ENCODE data around the gene STEAP1B. TPM values are rescaled to one million over a fixed set of nuclear protein-coding genes. Genes with fewer than 3 reads are reported as not detected.

Gene STEAP1B
- polyA plus RNA-seq, 4 donors, result 1.4 to 3.4 (median 1.7) TPM

DNA sequence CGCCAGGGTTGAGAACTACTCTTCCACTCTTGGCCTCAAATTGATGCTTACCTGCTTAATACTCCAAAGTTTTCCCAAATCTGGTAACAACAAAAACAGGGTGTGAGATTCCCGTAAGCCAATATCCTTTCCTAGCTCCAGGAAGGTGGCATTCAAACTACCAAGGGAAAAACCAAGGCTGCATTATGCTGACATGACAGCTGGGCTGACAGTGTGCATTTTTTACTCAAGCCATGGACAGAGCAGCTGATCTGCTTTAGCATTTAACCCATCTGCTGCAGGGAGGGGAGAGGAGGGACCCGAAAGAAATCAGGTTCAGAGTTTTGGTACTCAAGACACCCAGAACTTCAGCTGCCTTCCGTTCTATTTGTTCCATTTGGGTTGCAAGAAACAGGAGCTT is 93.3 kb downstream of the STEAP1B start:
- no peak for DNase-seq (ENCODE audit: low read depth in 4 of 4, low spot score in 3 of 4)

DNA sequence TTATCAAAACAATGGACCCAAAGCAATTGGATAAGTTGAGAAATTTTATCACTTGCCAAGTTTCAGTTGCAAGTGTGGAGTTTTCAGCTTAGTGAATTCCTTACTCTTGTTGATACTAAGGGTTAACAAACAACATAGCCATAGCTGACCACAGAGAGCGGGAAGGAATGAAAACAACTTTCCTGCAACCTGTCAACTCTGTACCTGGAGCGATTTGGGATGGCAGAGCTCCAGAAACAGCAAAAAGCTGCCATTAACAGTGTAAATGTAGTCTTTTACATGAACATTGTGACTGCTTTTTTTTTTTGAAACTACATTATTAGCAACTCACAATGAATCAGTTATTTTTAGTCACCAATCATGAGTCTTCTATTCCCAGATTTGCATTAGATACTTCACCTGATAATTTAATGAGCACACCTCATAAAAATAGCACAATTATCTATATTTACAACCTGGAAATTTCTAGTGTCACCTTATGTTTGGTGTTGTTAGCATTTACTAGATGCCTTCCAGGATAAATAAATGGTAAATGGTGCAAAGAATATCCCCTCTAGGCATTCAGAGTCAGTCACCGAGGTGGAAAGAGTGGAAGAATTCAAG is 95.5 kb downstream of the STEAP1B start:
- DNase-seq (ENCODE audit: low read depth in 4 of 4, low spot score in 3 of 4), result no peak

DNA sequence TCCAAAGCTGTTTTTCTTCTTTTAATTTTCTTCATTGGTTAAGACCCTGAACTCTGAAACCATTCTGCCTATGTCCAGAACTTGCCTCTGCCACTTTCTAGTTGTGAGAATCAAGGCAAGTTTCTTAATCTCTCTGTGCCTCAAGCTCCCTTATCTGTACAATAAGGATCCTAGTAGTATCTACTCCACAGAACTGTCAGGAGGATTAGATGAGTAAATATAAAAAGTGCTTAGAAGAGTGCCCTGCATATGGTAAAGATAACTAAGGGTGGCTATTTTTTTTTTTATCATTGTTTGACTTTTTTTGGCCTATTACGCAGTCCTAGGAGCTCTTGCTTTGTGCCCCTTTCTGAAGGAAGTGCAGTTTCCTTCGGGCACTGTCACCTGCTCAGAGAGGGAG is 96.6 kb downstream of the STEAP1B start:
- no peak for DNase-seq (ENCODE audit: low read depth in 4 of 4, low spot score in 3 of 4)

DNA sequence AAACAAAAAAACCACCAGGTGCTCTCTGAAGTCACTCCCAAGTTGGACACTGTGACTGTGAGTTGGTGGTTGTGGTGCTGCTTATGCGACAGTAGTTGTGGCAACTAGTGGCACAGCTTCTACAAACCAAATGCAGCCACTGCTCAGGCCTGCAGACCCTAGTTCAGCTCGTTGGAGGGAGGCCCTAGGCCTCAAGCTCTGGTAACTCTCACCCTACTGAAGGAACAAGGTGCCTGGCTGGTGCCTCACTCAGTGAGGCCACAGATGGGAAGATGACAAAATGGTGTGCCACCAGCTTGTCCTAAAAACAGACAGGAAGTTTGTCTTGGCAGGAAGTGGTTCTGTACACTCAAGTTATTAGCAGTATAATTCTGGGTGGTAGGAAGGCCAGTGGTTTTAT is 97.7 kb downstream of the STEAP1B start:
- no peak for DNase-seq (ENCODE audit: low read depth in 4 of 4, low spot score in 3 of 4)

DNA sequence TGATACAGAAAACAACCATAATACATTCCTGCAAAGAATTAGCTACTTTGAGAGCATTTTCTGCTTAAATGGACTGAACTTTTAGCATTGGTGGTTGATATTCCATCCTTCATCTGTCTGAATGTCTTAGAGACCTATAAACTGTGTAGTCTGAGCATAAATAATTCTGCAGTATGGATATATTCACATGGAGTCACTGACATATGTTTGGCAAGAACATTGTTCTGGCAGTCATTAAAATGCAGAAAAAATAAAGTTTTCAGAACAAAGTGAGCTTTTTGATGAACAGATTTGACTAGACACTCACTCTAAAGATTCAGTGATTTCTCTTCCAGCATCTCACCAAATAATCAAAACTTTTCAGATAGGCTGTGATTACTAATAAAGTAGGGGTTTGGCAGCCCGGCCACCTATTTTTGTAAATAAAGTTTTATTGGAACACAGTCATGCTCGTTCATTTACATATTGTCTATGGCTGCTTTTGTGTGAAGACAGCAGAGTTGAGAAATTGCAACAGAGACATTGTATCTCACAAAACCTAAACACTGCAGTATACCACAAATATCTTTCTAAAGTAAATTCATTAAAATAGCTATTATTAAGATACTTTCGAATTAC is 98.9 kb downstream of the STEAP1B start:
- DNase-seq (ENCODE audit: low read depth in 4 of 4, low spot score in 3 of 4), result no peak

DNA sequence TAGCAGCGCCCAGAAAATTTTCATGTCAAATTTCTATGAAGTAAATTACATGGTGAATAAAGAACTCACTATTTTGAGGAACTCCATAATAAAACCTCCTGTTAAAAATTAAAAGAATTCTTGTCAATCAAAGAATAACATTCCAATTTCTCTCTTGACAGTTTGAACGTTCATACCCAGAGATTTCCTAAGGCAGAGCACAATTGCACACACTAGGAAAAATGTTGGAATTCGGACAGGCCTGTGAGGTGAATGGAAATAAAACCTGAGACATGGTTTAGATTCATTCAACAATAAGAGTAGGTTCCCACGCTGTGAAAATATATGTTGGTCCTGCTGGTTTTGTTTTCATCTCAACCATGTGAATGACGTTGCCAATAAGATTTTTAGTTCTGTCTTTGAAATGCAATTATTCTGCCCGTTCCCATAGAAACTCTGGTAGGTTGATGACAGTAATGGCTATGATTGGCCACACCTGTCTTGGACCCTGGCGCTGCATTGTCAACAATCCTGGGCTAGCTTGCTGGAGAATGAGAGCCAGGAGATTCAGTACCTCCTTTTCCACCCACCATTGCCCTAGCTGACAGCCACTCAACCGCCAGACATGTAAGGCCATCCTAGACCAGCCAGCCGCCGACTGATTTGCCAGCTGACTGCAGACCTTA is 99.7 kb downstream of the STEAP1B start:
- DNase-seq (ENCODE audit: low read depth in 4 of 4, low spot score in 3 of 4), result no peak

DNA sequence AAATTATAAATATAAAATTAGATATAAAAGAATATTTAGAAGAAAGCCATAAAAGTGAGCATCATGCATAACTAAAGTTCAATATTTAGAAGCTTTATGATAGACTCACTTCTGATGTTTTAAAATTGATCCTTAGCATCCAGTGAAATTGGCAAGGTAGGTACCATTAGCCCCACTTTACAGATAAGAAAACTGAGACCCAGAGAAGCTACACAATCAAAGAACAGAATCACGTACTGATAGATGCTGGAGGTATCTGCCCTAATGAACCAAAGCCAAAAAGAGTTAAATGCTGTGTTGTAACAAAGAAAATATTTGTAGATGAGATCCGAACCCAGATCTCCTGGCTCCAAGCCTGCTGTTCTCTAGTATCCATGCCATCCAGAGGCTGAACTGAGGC is 100.4 kb downstream of the STEAP1B start:
- no peak for DNase-seq (ENCODE audit: low read depth in 4 of 4, low spot score in 3 of 4)

DNA sequence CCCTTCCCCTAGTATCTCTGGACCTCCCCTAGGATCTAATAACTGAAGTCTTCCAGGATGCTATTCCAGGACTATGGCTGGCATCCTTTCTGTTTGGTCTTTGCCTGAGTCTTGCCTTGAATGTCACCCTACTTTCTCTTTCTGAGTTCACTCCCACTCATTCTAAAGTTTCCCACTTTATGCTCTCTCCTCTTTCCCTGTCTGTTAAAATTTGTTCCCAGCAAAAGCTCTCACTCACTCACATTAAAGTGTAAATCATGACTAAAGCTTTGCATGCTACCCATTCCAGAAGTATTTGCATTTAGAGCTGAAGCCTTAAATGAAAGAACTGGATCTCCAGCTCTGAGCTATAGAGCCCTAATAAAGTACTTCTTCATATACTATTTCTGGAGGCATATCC is 100.9 kb downstream of the STEAP1B start:
- no peak for DNase-seq (ENCODE audit: low read depth in 4 of 4, low spot score in 3 of 4)

DNA sequence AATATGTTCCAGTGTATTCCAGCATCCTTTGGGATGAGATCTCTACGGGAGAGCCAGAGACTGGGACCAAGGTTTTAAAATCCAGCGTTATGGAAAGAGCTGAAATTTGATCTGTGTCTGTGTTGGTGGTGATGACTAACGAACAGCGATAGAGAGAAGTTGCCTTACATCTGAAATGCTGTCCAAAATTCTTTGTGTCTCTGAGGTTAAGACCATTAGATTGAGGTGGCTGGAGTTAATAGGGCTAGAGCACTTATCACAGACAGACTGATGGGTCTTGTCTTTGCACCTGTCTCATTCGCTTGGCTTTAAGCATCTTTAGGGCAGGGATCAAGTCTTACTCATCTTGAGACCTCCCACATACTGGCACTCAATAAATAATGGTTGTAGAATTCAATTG is 102.0 kb downstream of the STEAP1B start:
- DNase-seq (ENCODE audit: low read depth in 4 of 4, low spot score in 3 of 4), result no peak

DNA sequence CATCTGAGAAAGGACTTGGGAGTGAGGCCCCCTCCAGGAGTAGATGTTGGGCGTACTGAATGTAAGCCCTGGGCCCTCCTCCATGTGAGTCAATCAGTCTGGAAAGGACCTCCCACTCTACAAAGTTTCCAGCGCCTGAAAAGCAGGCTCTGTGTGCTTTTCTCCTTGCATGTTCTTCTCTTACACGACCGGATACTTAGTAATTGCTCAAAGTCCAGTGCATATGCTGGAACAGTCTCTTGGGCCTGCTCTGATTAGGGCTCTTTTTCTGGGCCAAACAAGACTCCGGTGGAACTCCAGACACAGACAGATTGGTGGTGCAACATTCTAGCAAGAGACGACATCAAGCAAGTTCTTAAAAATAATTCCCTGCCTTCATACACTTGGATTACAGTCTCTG is 104.8 kb downstream of the STEAP1B start:
- DNase-seq (ENCODE audit: low read depth in 4 of 4, low spot score in 3 of 4), result no peak

DNA sequence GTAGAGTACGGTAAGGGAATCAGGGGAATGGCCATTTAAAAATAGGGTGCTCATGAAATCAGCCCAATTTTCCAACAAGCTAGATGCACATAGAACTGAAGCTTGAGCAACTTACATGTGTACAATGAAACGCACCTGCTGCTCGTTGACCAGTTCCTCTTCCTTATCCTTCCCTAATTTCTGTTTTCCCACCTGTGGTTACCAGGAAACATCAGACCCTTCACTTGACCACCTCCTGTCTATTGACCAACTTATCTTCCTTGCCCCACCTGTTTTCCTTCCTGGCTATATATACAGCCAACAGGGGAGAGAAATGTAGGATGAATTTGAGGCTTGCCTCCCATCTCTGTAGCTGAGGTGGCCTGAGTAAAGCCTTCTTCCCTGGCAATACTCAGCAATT is 105.2 kb downstream of the STEAP1B start:
- no peak for DNase-seq (ENCODE audit: low read depth in 4 of 4, low spot score in 3 of 4)

DNA sequence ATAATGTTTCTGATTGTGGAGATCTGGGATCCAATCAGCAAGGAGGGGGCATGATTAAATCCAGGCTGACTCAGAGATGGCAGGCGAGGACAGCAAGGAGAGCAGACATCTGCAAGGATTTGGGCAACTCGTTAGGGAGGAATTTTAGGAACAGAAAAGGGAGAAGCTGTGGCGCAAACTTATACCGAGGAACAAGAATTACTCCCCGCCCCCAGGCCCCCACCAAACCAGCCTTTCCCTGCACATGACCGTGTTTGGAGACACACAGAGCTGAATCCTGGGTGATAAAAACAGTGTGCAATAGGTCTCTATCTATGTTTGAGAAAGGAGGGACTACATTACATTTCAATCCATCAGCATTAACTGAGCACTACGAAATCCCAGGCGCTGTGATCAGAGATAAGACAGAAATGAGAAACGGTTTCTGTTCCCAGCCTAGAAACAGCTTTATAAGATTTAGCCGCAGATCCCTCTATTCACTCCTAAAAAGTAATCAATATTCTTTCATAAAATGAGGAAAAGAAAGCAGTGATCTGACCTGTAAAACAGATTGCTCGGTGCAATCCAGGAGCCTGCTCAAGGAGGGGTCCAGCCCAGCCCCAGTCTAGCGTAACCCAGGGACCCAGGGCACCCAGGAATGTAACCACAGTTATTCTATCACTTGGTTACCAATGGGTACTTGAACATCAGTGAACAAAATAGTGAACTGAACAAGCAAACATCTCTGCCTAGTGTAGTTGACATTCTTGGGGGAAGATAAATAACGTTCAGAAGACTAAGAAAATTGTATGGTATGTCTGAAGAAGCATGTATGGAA is 105.9 kb downstream of the STEAP1B start:
- DNase-seq (ENCODE audit: low read depth in 4 of 4, low spot score in 3 of 4), result no peak

DNA sequence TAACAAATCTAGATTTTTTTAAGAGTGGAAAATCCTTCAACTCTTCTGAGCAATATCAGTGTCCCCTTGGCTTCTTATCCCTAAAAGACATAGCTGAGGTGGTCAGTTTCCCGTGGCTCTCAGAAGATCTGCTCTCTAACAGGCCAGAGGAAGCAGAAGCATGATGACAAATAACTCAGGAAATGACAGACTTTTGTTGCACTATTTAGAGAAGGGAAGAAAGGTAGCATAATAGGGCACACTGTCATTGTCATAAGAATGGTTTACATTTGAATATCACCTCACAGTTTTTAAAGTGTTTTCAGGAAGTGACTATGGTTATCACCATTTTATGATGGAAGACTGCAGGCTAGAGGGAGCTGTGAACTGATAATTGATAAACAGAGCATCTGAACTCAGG is 109.5 kb downstream of the STEAP1B start:
- DNase-seq (ENCODE audit: low read depth in 4 of 4, low spot score in 3 of 4), result no peak

DNA sequence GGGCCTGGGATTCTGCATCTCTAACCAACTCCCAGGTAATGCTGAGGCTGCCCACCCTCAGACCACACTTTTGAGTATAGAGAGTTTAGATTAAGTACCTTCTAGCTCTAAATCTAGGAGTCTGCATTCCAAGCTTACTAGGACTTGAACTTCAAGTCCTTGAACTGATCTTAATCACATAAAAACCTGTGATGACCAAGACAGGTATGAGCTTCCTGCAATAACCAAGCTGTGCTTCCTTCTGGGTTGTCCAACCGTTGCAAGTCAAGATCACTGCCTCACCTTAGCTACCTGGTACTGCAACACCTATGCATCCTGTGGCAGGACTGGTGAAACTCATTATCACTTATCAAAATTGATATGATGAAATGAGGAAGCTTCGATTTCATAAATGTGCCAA is 110.1 kb downstream of the STEAP1B start:
- DNase-seq (ENCODE audit: low read depth in 4 of 4, low spot score in 3 of 4), result no peak

DNA sequence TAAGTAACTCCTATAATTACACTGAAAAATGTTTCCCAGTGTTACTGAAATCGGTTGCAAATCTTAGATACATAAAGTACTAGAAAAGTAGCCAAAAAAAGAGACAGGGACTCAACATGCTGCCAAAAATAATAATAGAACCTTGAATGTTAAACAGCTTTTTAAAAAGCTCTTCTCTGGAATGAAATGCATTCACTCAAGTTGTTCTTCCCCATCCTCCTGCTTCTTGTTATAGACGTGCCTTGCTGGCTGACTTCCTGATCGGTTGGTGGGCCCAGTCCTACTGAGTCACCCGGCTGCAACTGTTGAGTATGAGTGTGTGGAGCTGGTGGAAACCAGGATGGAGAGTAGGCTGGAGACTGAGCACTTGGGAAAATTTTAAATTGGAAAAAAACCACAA is 112.4 kb downstream of the STEAP1B start:
- no peak for DNase-seq (ENCODE audit: low read depth in 4 of 4, low spot score in 3 of 4)

DNA sequence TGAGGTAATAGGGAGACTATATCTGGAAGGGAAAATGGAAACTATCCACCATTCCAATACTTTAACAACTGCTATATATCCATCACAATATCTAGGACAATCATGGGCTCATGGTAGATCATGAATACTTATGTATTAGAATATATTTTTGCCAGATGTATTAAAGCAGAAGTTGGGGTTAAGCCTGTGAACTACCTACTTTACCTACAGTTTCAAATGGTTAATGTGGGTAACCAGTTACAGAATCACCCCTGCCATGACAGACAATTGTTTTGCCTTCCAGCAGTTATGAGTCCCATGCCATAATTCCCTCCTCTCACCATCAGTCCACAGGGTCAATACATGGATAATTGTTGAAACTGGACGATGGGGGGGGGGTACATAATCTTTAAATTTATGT is 113.1 kb downstream of the STEAP1B start:
- DNase-seq (ENCODE audit: low read depth in 4 of 4, low spot score in 3 of 4), result no peak

DNA sequence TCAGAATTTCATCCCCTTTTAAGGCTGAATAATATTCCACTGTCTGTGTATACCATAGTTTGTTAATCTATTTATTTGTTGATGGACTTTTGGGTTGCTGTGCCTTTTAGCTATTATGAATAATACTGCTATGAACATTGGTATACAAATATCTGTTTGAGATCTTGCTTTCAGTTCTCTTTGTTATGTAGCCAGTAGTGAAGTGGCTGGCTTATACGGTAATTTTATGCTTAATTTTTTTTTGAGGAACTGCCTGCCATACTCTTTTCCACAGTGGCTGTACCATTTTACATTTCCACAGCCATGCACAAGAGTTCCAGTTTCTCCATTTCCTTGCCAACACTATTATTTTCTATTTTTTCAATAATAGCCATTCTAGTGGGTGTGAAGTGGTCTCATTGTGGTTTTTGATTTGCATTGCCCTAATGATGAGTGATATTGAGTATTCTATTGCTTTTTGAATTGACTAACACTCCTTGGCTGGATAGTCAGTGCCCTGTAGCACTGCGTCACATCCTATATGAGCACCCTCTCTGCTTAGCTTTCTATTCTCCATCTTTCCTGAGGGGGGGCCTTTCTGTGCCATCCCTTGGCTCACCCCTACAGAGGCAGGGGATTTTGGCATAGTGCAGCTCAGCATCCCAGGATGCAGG is 113.7 kb downstream of the STEAP1B start:
- no peak for DNase-seq (ENCODE audit: low read depth in 4 of 4, low spot score in 3 of 4)

DNA sequence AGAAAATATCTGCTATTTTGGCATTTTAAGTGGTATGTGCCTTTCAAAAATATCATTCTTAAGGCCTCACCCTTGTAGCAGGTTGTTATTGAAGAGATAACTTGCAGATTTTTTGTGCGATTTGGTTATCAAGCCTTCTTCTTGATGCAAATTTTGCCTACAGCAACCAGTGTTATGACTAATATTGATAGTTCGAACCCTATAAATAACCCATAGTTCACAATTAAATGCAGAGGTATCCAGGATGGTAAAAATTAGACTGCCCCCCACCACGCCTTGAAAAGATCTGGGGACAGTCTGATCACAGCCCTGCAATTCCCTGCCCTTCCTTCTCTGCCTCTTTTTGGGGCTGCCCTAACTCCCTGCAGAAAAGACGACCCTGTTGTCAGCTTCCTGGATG is 114.7 kb downstream of the STEAP1B start:
- DNase-seq (ENCODE audit: low read depth in 4 of 4, low spot score in 3 of 4), result no peak

DNA sequence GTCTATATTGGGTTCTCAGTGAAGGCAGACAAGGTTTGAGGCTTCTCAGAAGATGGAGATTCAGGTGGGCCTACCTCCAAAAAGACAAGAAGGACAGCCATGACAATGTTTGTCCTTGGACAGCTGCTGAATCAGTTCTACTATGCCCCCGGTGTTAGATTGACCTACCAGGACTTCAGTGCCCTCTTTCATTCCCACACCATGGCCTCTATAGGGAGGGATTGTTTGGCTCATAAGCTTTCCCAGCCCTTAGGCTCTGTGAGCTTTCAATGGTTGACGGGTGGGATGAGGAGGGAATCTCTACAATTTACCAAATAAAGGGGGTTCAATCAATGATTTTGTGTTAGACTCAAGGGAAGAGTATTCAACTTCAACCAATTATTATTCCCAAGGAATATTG is 119.7 kb downstream of the STEAP1B start:
- DNase-seq (ENCODE audit: low read depth in 4 of 4, low spot score in 3 of 4), result no peak

DNA sequence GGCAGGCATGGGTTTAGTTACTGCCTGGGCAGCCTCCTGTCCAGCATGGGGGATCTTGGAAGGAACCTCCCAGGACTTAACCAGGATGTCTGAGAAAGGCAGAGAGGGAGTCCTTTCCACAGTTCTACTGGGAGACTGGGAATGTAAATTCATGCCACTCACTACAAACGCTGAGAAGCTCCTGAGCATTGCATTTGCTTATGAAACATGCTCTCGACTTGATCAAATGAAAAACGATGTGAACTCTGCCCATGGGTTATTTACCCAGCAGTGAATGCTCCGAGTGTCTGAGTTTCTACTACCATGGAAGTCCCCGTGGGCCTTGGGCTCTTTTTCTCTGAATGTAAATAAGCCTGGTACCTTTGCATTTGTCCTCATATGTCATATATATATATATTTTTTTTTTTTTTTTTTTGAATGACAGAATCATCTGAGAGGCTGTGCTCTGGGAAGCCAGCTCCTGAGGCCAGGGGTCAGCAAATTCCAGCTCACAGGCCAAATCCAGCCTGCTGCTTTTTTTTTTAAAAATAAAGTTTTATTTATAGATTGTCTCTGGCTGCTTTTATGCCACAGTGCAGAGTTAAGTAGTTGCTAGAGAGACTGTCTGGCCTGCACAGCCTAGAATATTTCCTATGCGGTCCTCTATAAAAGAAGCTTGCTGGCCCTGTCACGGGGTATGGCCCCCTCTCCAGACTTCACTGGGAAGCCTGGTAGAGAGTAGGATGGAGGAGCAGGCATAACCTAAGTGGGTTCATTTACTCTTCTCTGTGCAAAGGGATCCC is 121.6 kb downstream of the STEAP1B start:
- no peak for DNase-seq (ENCODE audit: low read depth in 4 of 4, low spot score in 3 of 4)

Data from left renal pelvis (tissue), 4 donors.